Activated gamma-delta T cell (primary cell): Measurements from ENCODE around the gene MRGPRF.

Source experiments
- DNase-seq: peaks from one replicate; lab custom pipeline; 2025; lab: John Stamatoyannopoulos, UW

The MRGPRF gene

GRCh38 chr11:69022260-69022659 is 9.2 kb upstream of the MRGPRF start:
- no peak for DNase-seq

DNA sequence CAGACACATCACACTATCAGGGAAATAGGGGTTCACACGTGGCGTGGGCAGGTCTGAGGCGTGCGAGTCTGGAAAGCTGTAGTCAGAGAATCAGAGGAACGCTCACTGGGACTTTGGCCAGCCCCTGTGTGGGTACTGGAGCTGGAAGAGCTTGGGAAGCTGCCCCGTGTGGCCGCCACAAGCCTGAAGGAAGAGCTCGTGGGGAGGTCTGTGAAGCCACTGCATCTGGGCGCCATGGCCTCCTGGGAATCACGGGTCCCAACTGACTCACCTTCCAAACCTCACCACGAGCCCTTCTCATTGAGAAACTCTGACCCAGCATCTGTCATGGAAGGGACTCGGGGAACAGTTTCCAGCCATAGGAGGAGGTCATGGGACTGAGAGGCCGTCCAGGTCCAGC is 5.9 kb upstream of the MRGPRF start:
- DNase-seq, result no peak

- DNase-seq, result no peak
Observed at GRCh38 chr11:69017951-69018350, 4.9 kb upstream of the MRGPRF start.

GRCh38 chr11:69014898-69015549 is 2.0 kb upstream of the MRGPRF start:
- DNase-seq, result no peak

DNA sequence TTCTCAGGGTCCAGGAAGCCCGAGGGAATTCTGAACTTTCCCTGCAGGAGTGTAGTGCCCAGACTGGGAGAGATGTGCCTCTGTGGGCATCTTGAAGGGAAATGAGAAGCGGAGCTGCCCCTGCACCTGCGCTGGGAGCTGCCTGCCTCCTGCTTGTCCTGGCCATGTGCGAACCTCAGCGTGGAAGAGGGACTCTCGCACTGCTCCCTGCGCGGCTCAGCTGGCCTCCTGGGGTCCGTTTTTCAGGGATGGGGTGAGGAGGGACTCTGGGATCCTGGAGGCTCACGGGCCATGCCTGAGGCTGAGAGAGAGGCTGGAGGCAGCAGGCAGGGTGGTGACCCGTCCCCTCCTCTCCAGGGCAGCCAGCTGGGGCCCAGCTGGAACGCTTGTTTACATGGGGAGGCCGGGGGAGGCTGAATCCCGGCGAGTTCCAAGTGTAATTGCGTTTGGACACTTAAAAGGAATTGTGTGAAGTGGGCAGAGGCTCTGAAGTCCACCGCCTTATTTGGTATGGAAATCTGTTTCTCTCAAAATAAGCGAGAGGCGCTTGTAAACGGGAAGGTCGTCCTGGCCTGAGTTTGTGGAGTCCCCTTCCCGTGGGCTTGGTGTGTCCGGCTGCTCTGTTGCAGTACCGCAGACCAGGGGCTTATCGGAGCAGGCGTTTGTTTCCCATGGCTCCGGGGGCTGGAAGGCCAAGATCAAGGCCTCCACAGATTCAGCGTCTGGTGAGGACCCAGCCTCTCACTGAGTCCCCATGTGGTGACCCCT is 1.2 kb upstream of the MRGPRF start:
- no peak for DNase-seq

GRCh38 chr11:69012092-69013008 is 696 bp downstream of the MRGPRF start:
- no peak for DNase-seq

GRCh38 chr11:69011624-69012091 is 1.4 kb downstream of the MRGPRF start:
- DNase-seq, result no peak

DNA sequence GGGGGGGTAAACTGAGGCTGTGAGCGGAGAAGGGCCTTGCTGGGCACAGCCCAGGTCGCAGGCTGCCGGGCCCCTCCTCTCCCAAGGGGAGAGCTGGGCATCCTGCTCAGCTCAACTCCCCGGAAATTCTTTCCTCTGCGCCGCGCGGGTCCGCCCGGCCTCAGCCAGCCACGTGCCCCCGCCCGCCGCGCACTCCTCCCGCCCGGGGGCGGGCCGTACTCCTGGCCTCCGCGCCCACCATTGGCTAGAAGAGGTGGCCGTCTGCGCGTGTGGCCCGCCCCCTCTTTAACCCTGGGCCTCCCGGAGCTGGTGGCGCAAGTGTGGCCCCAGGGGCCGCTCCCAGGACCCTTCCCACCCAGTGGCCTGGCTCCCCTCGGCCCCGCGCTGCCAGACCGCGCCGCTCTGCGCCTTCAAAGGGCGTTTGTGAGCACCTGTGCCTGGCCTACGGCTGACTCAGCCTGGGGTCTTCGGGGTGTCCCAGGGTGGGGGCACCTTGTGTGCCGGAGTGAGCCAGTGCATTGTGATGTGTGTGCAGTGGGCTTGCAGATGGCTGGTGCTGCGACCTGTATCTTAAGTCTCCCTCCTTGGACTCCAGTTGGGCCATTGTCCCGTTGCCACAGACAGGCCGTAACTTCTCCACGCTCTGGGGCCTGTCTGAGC is 2.0 kb downstream of the MRGPRF start:
- DNase-seq, result no peak

GRCh38 chr11:69010361-69010891 is 2.6 kb downstream of the MRGPRF start:
- DNase-seq, result no peak

DNA sequence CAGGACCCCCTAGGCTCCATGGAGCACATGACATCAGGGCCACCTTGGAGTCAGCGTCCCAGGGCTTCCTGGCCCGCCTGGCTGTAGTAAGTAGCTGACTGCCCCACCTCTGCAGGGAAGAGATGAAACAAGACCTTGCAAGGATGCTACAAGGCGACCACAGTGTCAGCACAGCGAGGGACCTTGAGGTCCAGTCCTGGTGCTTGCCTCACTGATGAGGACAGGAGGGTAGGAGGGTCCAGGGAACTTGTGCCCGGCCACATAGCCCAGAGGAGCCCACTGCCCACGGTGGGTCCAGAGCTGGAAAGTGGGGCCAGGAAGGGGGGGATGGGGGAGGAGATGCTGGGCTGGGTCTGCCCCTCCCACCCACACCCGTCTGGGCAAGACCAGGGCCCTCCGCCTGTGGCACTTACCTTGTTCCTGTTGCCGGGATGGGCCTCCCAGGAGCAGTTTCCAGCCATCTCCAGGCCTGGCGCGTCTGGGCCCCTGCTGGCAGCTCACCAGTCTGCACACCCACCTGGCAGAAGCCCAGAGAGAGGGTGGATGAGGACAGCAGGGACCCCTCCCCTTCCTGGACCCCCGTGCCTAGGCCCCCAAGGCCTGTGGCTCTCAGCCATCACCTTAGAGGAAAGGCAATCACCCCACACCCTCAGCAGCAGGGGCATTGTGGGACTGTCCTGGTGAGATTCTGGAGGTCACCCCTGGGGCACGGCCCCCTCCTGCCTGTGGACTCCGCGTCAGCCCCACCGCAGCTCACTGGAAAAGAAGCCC is 3.4 kb downstream of the MRGPRF start:
- no peak for DNase-seq

- DNase-seq, result no peak
Observed at GRCh38 chr11:69008737-69009440, 4.2 kb downstream of the MRGPRF start.

- no peak for DNase-seq
Observed at GRCh38 chr11:69007975-69008381, 5.1 kb downstream of the MRGPRF start.

DNA sequence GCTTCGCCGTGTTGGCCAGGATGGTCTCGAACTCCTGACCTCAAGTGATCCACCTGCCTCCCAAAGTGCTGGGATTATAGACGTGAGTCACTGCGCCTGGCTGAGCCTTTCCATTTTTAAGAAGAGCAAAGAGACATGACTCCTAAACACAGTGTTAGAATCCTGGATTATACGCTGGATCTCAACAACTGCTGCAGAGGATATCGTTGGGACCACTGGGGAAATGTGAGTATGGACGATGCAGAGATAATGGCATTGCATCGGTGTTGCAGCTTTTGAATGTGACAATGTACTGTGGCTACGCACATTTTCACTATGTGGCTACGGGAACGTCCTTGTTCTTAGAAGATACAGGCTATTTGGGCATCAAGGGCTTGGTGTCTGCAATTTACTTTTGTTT is 6.2 kb downstream of the MRGPRF start:
- DNase-seq, result no peak

DNA sequence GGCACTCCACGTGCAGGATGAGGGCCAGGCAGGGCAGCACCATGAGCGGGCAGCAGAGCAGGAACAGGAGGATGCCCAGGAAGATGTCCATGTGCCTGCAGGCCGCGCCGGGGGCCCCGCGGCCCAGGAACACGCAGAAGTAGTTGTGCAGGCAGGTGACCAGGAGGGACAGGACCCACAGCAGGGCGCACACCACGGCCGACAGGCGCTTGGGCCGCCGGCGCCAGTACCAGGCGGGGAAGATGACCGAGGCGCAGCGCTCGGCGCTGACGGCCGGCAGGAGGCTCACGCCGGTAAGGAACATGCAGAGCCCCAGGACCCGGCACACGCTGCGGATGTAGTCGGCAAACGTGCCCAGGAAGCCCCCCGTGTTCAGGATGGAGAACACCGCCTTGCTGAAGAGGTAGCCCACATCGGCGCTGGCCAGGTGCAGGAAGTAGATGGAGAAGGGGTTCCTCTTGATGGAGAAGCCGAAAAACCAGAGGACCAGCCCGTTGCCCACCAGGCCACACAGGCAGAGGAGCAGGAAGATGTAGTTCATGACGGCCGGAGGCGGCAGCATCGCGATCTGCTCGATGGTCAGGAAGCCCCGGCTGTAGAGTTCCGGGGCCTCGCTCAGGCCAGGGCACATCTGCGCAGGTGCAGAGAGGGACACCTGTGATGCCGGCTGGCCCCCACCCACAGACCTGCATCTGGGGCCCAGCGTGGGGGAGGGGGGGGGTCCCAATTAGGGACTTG is 7.2 kb downstream of the MRGPRF start:
- DNase-seq, result no peak

- DNase-seq, result no peak
Observed at GRCh38 chr11:69005183-69005630, 7.8 kb downstream of the MRGPRF start.

- DNase-seq, result no peak
Observed at GRCh38 chr11:69004411-69005182, 8.4 kb downstream of the MRGPRF start.

GRCh38 chr11:69003866-69004367 is 9.1 kb downstream of the MRGPRF start:
- DNase-seq, result no peak

GRCh38 chr11:69003301-69003865 is 9.7 kb downstream of the MRGPRF start:
- DNase-seq, result no peak
